ENCODE measurements around the gene NMU.
"Not testable (repeated sequence)": the region's sequence is repeated elsewhere in the genome, so short reads cannot be mapped to it uniquely, and the experiment has no call there.

The NMU gene

GRCh38 chr4:55553441-55554201 lies 82.5 kb downstream of the NMU start:
- DNase-seq, result peak; percentile 58

- DNase-seq, result not testable (repeated sequence)
These were observed 84.1 kb downstream of the NMU start for GRCh38 chr4:55551964-55552363.

GRCh38 chr4:55549888-55550287 lies 86.2 kb downstream of the NMU start:
- no peak for DNase-seq

DNA sequence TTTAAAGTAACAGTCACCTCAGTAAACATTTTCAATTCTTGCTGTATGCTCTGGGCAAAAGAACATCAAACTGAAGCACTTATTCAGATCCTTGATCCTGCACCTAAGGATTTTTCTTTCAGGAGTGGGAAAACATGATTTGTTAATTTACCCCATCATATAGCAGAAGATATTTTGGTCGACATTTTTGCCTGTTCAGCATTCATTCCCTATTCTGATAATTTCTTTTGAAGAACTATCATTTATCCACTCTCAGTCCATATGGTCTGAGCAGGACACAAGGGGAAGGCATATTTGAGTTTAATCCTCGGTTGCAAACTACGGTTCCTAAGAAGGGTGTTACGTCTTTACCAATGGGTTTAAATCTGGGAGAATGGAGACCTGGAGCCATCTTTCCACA lies 88.2 kb downstream of the NMU start:
- peak; percentile 45 for DNase-seq

DNA sequence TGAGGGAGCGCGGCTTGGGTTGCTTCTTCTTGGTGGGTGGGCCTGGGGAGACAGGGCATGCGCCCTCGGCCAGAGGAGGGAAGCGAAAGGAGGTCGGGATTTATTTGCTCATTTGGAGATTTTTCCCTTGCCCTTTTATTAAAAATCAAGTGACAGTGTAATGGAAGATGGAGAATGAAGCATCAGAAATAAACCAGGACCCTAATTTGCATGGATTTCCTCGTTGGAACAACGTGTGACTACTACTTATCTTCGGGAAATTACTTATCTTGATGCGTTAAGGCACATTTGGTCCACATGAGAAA lies 88.7 kb downstream of the NMU start:
- DNase-seq, result peak; percentile 52

- peak; percentile 70 for DNase-seq
These were observed 89.2 kb downstream of the NMU start, which contains the start of gene CLOCK for GRCh38 chr4:55546756-55547465. TSS of gene CLOCK (minus strand) at chr4:55546909. CDS start at chr4:55482785, 64,124 bp downstream.

GRCh38 chr4:55546506-55546755 lies 89.7 kb downstream of the NMU start:
- DNase-seq, result no peak

- peak; percentile 69 for DNase-seq
These were observed 90.2 kb downstream of the NMU start for GRCh38 chr4:55545641-55546505.
